Suprapubic skin (tissue), 4 donors: Measurements from ENCODE around the gene EPB41L5. TPM values are rescaled to one million over a fixed set of nuclear protein-coding genes. Genes with fewer than 3 reads are reported as not detected.
"Not testable (repeated sequence)": the region's sequence is repeated elsewhere in the genome, so short reads cannot be mapped to it uniquely, and the experiment has no call there.

Experiments used
- DNase-seq, 2 donors: peaks; one replicate each; pipeline ENCODE4 v3.0.0-alpha.2; 2019; ENCODE audit warnings: low spot score in 2 of 2
- H3K27ac ChIP-seq: fragments of 200-600 bp; sonication (generic); one replicate; pipeline ENCODE4 v1.5.1; 2019
- H3K27me3 ChIP-seq: fragments of 200-600 bp; sonication (generic); one replicate; pipeline ENCODE4 v1.5.1; 2019
- H3K36me3 ChIP-seq: fragments of 200-600 bp; sonication (generic); one replicate; pipeline ENCODE4 v1.5.1; 2019
- H3K4me1 ChIP-seq: fragments of 200-600 bp; sonication (generic); one replicate; pipeline ENCODE4 v1.5.1; 2019
- H3K4me3 ChIP-seq: fragments of 200-600 bp; sonication (generic); one replicate; pipeline ENCODE4 v1.5.1; 2019; ENCODE audit warnings: mild to moderate bottlenecking
- H3K9me3 ChIP-seq: fragments of 200-600 bp; sonication (generic); one replicate; pipeline ENCODE4 v1.5.1; 2019
- CTCF ChIP-seq, 2 donors: fragments of 200-600 bp in 1 of 2; fragments of 450-650 bp in 1 of 2; sonication (generic) in 1 of 2; IDR thresholded peaks; one replicate each; pipeline ENCODE4 v1.5.1; 2016 to 2019; ENCODE audit warnings: antibody characterized with exemption in 2 of 2, mild to moderate bottlenecking in 1 of 2, moderate library complexity in 1 of 2
- EP300 ChIP-seq: sonication (generic); formaldehyde crosslinking; IDR thresholded peaks from one replicate; pipeline ENCODE4 v1.6.1; 2017; ENCODE audit warnings: antibody characterized with exemption
- POLR2A ChIP-seq, 2 donors: fragments of 450-650 bp; IDR thresholded peaks; one replicate each; pipeline ENCODE4 v1.6.1; 2017; ENCODE audit warnings: antibody characterized with exemption in 2 of 2, mild to moderate bottlenecking in 2 of 2, moderate library complexity in 2 of 2
- POLR2AphosphoS5 ChIP-seq, 3 donors: sonication (generic); formaldehyde crosslinking; IDR thresholded peaks; one replicate each; pipeline ENCODE4 v1.6.1; 2017; ENCODE audit warnings: antibody characterized with exemption in 3 of 3
- WGBS: methylation state at CpG from one replicate; pipeline ENCODE4 v1.1.5; 2018; 5-methylcytosine and 5-hydroxymethylcytosine counted together
- total RNA-seq, 4 donors: library from RNA; depleted of rRNA; stranded (reverse); fragments of >200 nt; gene quantifications; one replicate each; pipeline ENCODE4 v1.1.0, GENCODE V29; 2016

EPB41L5 gene
- total RNA-seq, 4 donors from 2014 or later = 19.5 to 34.6 (median 31.0) TPM

DNA sequence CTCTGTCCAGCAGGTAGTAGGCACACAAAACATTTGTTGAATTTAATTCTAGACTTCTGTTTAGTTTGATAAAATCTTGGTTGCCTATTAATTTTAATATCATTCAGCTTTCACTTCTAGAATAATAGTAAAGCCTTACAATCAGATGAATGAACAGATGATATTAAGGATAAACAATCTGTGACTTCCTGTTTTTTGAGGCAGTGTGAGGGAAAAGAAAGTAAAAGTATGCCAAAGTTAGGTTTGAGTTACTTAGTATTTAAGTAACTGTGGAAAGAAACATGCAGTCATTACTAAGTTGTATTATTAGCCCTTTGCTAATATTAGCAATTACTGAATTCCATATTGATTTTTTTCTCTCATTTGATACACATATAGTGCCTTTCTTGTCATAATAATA is 31.5 kb downstream of the EPB41L5 start:
- Histone ChIP-seq H3K9me3 (peaks cover 3% of the 10 kb centered on the region), H3K36me3 (peaks cover 9% of the 10 kb centered on the region), H3K4me1 (no peaks in the 10 kb centered on the region), H3K27ac (no peak overlapping the region), H3K27me3 (no peaks in the 10 kb centered on the region), H3K4me3 (no peak overlapping the region)
- no peak for DNase-seq
- TF ChIP-seq CTCF (IDR thresholded peaks at IDR 0.05) (no peak), EP300 (no peak), POLR2A (IDR thresholded peaks at IDR 0.05) (no peak), POLR2AphosphoS5 (IDR thresholded peaks at IDR 0.05) (no peak)

DNA sequence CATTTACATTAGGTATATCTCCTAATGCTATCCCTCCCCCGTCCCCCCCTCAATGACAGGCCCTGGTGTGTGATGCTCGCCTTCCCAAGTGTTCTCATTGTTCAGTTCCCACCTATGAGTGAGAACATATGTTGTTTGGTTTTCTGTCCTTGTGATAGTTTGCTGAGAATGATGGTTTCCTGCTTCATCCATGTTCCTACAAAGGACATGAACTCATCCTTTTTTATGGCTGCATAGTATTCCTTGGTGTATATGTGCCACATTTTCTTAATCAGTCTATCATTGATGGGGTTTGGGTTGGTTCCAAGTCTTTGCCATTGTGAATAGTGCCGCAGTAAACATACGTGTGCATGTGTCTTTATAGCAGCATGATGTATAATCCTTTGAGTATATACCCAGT is 32.9 kb downstream of the EPB41L5 start:
- H3K9me3 ChIP-seq, H3K27me3 ChIP-seq, H3K4me3 ChIP-seq, H3K4me1 ChIP-seq, H3K27ac ChIP-seq, H3K36me3 ChIP-seq, DNase-seq: not testable (repeated sequence)
- 99% methylated on average over 4 of the region's 4 CpGs for WGBS

- DNase-seq, H3K4me3 ChIP-seq, H3K27me3 ChIP-seq, H3K27ac ChIP-seq, H3K4me1 ChIP-seq, H3K9me3 ChIP-seq: not testable (repeated sequence)
- WGBS = 95% methylated on average over 2 of the region's 2 CpGs
- peaks cover 15% of the 10 kb centered on the region for H3K36me3 ChIP-seq
Measured at GRCh38 chr2:120046252-120046651, 33.4 kb downstream of the EPB41L5 start.

DNA sequence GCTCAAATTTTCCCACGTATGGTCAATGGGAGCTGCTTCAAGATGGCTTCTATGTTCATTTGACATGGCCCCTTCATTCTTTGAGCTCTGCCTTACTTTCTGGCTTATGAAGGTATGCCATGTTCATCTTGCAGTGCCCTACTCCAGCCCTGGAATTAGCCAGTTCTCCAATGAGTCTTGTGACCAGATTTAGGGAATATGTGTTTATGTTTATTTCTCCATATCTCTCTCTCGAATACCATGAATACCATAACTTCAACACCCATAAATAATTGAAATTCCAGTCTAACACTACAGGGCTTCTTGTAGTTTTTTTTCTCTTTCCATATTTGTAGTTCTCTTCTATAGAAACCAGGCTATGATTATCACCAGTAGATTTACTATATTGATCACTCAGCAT is 39.7 kb downstream of the EPB41L5 start:
- H3K4me3 ChIP-seq = no peak overlapping the region
- 88% methylated on average over 2 of the region's 2 CpGs for WGBS
- no peaks in the 10 kb centered on the region for H3K27me3 ChIP-seq
- H3K27ac ChIP-seq = no peak overlapping the region
- H3K9me3 ChIP-seq = no peaks in the 10 kb centered on the region
- H3K36me3 ChIP-seq = peaks cover 9% of the 10 kb centered on the region
- no peak for DNase-seq
- H3K4me1 ChIP-seq = no peaks in the 10 kb centered on the region
- TF ChIP-seq EP300 (no peak), CTCF (IDR thresholded peaks at IDR 0.05) (no peak), POLR2A (IDR thresholded peaks at IDR 0.05) (no peak), POLR2AphosphoS5 (IDR thresholded peaks at IDR 0.05) (no peak)

DNA sequence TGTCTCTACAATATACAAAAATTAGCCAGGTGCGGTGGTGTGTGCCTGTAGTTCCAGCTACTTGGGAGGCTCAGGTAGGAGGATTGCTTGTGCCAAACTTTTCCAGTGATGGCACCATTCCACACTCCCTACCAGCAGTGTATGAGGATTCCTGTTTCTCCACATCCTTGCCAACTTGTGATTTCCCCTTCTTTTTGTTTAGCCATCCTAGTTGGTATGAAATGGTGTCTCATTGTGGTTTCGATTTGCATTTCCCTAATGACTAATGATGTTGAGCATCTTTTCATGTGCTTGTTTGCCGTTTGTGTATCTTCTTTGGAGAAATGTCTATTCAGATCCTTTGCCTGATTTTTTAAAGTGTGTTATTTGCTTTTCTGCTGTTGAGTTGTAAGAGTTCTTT is 41.0 kb downstream of the EPB41L5 start:
- no peak for TF ChIP-seq EP300
- no peak overlapping the region for H3K27ac ChIP-seq
- H3K9me3 ChIP-seq = no peaks in the 10 kb centered on the region
- H3K4me3 ChIP-seq = no peak overlapping the region
- H3K27me3 ChIP-seq = no peaks in the 10 kb centered on the region
- DNase-seq = no peak
- WGBS = 73% methylated on average over 3 of the region's 3 CpGs
- H3K4me1 ChIP-seq = no peaks in the 10 kb centered on the region
- peaks cover 9% of the 10 kb centered on the region for H3K36me3 ChIP-seq

DNA sequence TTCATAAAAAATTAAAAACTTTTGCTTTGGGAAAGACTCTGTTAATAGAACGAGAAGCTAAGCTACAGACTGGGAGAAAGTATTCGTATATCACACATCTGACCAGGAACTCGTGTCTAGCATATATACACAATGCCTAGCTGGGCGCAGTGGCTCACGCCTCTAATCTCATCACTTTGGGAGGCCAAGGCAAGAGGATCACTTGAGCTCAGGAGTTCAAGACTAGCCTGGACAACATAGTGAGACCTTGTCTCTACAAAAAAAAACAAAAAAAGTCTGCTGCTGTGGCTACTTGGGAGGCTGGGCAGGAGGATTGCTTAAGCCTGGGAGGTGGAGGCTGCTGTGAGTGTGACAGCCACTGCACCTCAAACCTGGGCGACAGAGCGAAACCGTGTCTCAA is 46.6 kb downstream of the EPB41L5 start:
- H3K9me3 ChIP-seq = no peaks in the 10 kb centered on the region
- no peak overlapping the region for H3K27ac ChIP-seq
- TF ChIP-seq POLR2AphosphoS5 (IDR thresholded peaks at IDR 0.05) (no peak), EP300 (no peak)
- WGBS = 95% methylated on average over 8 of the region's 8 CpGs
- no peak overlapping the region for H3K4me3 ChIP-seq
- DNase-seq = no peak
- H3K27me3 ChIP-seq = no peaks in the 10 kb centered on the region
- H3K4me1 ChIP-seq = no peaks in the 10 kb centered on the region
- no peaks in the 10 kb centered on the region for H3K36me3 ChIP-seq

- Histone ChIP-seq H3K27ac (no peak overlapping the region), H3K27me3 (no peaks in the 10 kb centered on the region), H3K36me3 (no peaks in the 10 kb centered on the region), H3K4me3 (no peak overlapping the region), H3K9me3 (no peaks in the 10 kb centered on the region), H3K4me1 (no peaks in the 10 kb centered on the region)
- DNase-seq = no peak
- TF ChIP-seq CTCF (IDR thresholded peaks at IDR 0.05) (no peak), POLR2AphosphoS5 (IDR thresholded peaks at IDR 0.05) (no peak), EP300 (no peak), POLR2A (IDR thresholded peaks at IDR 0.05) (no peak)
- 90% methylated on average over 2 of the region's 2 CpGs for WGBS
Measured at GRCh38 chr2:120060088-120060623, 47.3 kb downstream of the EPB41L5 start.
